ENCODE results near the gene KLK13.

GRCh38 chr19:51055866-51056265 lies 9.0 kb downstream of the KLK13 start:
- TF ChIP-seq CTCF (IDR thresholded peaks at IDR 0.05; ENCODE audit: borderline replicate concordance, extremely low read depth, low read length, poor library complexity, severe bottlenecking) (no peak), EZH2 (IDR thresholded peaks at IDR 0.05; ENCODE audit: borderline replicate concordance, low read depth, low read length, severe bottlenecking) (no peak)
